ENCODE data around the gene NCKAP5.

GRCh38 chr2:133416736-133417135 is 151.5 kb downstream of the NCKAP5 start:
- TF ChIP-seq POLR2A (IDR thresholded peaks at IDR 0.05) (no peak), CTCF (IDR thresholded peaks at IDR 0.05) (no peak)
